Neuronal stem cell (in vitro differentiated cells): Measurements from ENCODE around the gene HAUS8.
A peak's percentile ranks its signal among the peaks of the same experiment; 100 is the strongest.

Experiments used
- DNase-seq: peaks from one replicate; pipeline ENCODE4 v3.0.0-alpha.2; 2013; ENCODE audit warnings: low spot score
- H2AFZ ChIP-seq: one replicate; pipeline ENCODE4 v1.6.1; 2013; ENCODE audit warnings: mild to moderate bottlenecking, low read length, inconsistent platforms
- H2AK5ac ChIP-seq: 2 replicates; pipeline ENCODE4 v1.6.1; 2013; ENCODE audit warnings: low read depth, mild to moderate bottlenecking, inconsistent platforms, low read length, moderate library complexity, mixed read lengths
- H2BK120ac ChIP-seq: 2 replicates; pipeline ENCODE4 v1.6.1; 2013; ENCODE audit warnings: low read depth, mild to moderate bottlenecking, inconsistent platforms, low read length, moderate library complexity, mixed read lengths
- H2BK12ac ChIP-seq: one replicate; pipeline ENCODE4 v1.6.1; 2013; ENCODE audit warnings: low read length, inconsistent platforms
- H2BK15ac ChIP-seq: 2 replicates; pipeline ENCODE4 v1.6.1; 2013; ENCODE audit warnings: mild to moderate bottlenecking, low read length, inconsistent platforms, mixed read lengths
- H2BK5ac ChIP-seq: one replicate; pipeline ENCODE4 v1.6.1; 2013; ENCODE audit warnings: inconsistent platforms, mild to moderate bottlenecking, low read length, moderate library complexity
- H3K14ac ChIP-seq: one replicate; pipeline ENCODE4 v1.6.1; 2013; ENCODE audit warnings: low read length, inconsistent platforms
- H3K18ac ChIP-seq: 2 replicates; pipeline ENCODE4 v1.6.1; 2013; ENCODE audit warnings: low read length, inconsistent platforms
- H3K23ac ChIP-seq: 2 replicates; pipeline ENCODE4 v1.6.1; 2013; ENCODE audit warnings: low read depth, mild to moderate bottlenecking, mixed read lengths, low read length, inconsistent platforms; ENCODE audit not compliant: poor library complexity
- H3K27ac ChIP-seq: replicated peaks from 3 replicates; pipeline ENCODE4 v1.5.1; 2013; ENCODE audit warnings: low read length, inconsistent platforms
- H3K27me3 ChIP-seq, 3 experiments: 2 replicates each; pipeline ENCODE4 v1.6.1; 2013; ENCODE audit warnings: low read length in 3 of 3, mild to moderate bottlenecking in 2 of 3, inconsistent platforms in 1 of 3, low read depth in 1 of 3, mixed read lengths in 1 of 3, moderate library complexity in 1 of 3; ENCODE audit not compliant: control insufficient read depth in 3 of 3, insufficient read depth in 3 of 3
- H3K36me3 ChIP-seq, 2 donors: replicated peaks in 1 of 2; 2 replicates each; pipeline ENCODE4 v1.6.1; 2013; ENCODE audit warnings: low read length in 2 of 2; ENCODE audit not compliant: control insufficient read depth in 2 of 2, insufficient read depth in 2 of 2
- H3K4ac ChIP-seq: 2 replicates; pipeline ENCODE4 v1.6.1; 2013; ENCODE audit warnings: inconsistent platforms, mild to moderate bottlenecking, low read length, moderate library complexity
- H3K4me1 ChIP-seq, 2 donors: 1 replicate in 1 of 2; 2 replicates in 1 of 2; pipeline ENCODE4 v1.6.1; 2013; ENCODE audit warnings: low read length in 2 of 2, low read depth in 1 of 2; ENCODE audit not compliant: control insufficient read depth in 2 of 2, insufficient read depth in 1 of 2
- H3K4me2 ChIP-seq: one replicate; pipeline ENCODE4 v1.6.1; 2013; ENCODE audit warnings: mild to moderate bottlenecking, low read length, inconsistent platforms; ENCODE audit not compliant: insufficient read depth, poor library complexity, severe bottlenecking
- H3K4me3 ChIP-seq, 2 donors: 2 replicates each; pipeline ENCODE4 v1.5.1; 2013; ENCODE audit warnings: low read length in 2 of 2, mild to moderate bottlenecking in 2 of 2, inconsistent platforms in 1 of 2, moderate library complexity in 1 of 2
- H3K79me1 ChIP-seq: one replicate; pipeline ENCODE4 v1.6.1; 2013; ENCODE audit warnings: low read depth, mild to moderate bottlenecking, inconsistent platforms, low read length, moderate library complexity
- H3K9ac ChIP-seq: one replicate; pipeline ENCODE4 v1.6.1; 2013; ENCODE audit warnings: mild to moderate bottlenecking, low read depth, low read length, inconsistent platforms; ENCODE audit not compliant: poor library complexity
- H3K9me3 ChIP-seq, 2 donors: replicated peaks in 1 of 2; 2 replicates each; pipeline versions ENCODE3 to v1.6.1; 2013; ENCODE audit warnings: low read length in 2 of 2, mild to moderate bottlenecking in 2 of 2, inconsistent platforms in 1 of 2, low read depth in 1 of 2, mixed read lengths in 1 of 2, moderate library complexity in 1 of 2; ENCODE audit not compliant: control insufficient read depth in 2 of 2, insufficient read depth in 1 of 2
- H4K8ac ChIP-seq: one replicate; pipeline ENCODE4 v1.6.1; 2013; ENCODE audit warnings: low read depth, mild to moderate bottlenecking, inconsistent platforms, low read length, moderate library complexity
- H4K91ac ChIP-seq: one replicate; pipeline ENCODE4 v1.6.1; 2013; ENCODE audit warnings: low read length, low read depth, mild to moderate bottlenecking, inconsistent platforms; ENCODE audit not compliant: poor library complexity
- WGBS, 2 donors: extraction: QIAGEN DNeasy Blood & Tissue Kit; methylation state at CpG; one replicate each; pipeline ENCODE4 v1.1.7; 2013; ENCODE audit warnings: missing lambda C conversion rate in 2 of 2, mixed read lengths in 1 of 2; ENCODE audit not compliant: insufficient read length in 2 of 2, insufficient replicate concordance in 1 of 2; ENCODE audit errors: extremely low coverage in 2 of 2; 5-methylcytosine and 5-hydroxymethylcytosine counted together

The HAUS8 gene

DNA sequence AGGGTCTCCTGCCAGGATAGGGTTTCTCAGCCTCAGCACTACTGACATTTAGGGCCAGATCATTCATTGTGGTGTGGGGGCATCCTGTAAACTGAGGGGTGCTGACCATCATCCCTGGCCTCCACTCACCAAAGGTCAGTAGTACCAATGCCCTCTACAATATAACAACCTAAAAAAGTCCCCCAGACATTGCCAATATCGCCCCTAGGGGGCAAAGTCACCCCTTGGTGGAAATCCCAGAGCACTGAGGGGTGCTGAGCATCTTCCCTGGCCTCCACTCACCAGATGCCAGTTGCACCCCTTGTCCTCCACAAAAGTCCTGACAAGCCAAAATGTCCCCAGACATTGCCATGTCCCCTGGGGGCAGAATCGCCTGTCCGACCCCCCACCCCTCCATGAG is 70.3 kb downstream of the HAUS8 start:
- no peaks in the 10 kb centered on the region for H3K27me3 ChIP-seq
- H2BK5ac ChIP-seq: no peak overlapping the region
- no peak overlapping the region for H3K14ac ChIP-seq
- H3K4me1 ChIP-seq: no peaks in the 10 kb centered on the region
- H4K91ac ChIP-seq: no peak overlapping the region
- H3K27ac ChIP-seq: no peak overlapping the region
- no peak overlapping the region for H2BK12ac ChIP-seq
- peaks cover 2% of the 10 kb centered on the region for H3K79me1 ChIP-seq
- H3K36me3 ChIP-seq: peaks cover 9 to 18% of the 10 kb centered on the region in 2 donors
- no peak overlapping the region for H3K23ac ChIP-seq
- no peak overlapping the region for H3K4me2 ChIP-seq
- H3K4me3 ChIP-seq: no peak overlapping the region
- no peak overlapping the region for H2BK15ac ChIP-seq
- no peak overlapping the region for H3K18ac ChIP-seq
- no peak overlapping the region for H2BK120ac ChIP-seq
- no peak for DNase-seq
- H3K9me3 ChIP-seq: no peaks in the 10 kb centered on the region
- H2AFZ ChIP-seq: no peak overlapping the region
- no peak overlapping the region for H2AK5ac ChIP-seq
- WGBS, 2 donors: no CpG with 5 or more reads among the region's 3 CpGs
- no peak overlapping the region for H3K9ac ChIP-seq
- H3K4ac ChIP-seq: no peak overlapping the region
- H4K8ac ChIP-seq: no peak overlapping the region

DNA sequence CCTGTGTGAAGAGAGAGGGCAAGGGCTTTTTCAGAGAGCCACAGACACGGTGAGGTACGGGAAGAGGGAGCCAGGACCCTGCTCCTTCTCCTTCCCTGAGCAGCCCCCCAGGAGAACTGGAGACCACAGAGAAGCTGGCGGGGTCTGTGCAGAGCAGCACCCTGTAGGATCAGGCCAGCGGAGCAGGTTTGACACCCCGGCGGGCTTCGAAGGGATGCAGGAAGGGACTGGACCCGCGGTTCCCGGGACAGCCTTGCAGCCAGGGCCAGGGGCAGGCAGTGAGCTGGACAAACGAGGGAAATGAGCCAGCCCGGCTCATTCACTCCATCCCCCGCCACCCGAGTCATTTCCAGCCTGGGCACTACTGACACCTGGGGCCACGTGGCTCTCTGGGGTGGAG is 70.9 kb downstream of the HAUS8 start:
- DNase-seq: no peak
- H3K27ac ChIP-seq: no peak overlapping the region
- H3K4me2 ChIP-seq: no peak overlapping the region
- no peak overlapping the region for H2BK120ac ChIP-seq
- no peak overlapping the region for H4K8ac ChIP-seq
- H2BK12ac ChIP-seq: no peak overlapping the region
- no peaks in the 10 kb centered on the region for H3K4me1 ChIP-seq
- no peak overlapping the region for H4K91ac ChIP-seq
- H2BK5ac ChIP-seq: no peak overlapping the region
- peak overlapping the region; percentile 85 for H3K23ac ChIP-seq
- no peak overlapping the region for H3K9ac ChIP-seq
- H2AK5ac ChIP-seq: peak overlapping the region; percentile 70
- no peaks in the 10 kb centered on the region for H3K9me3 ChIP-seq
- no peaks in the 10 kb centered on the region for H3K27me3 ChIP-seq
- H3K4me3 ChIP-seq: no peak overlapping the region
- no CpG with 5 or more reads among the region's 15 CpGs for WGBS, 2 donors
- H2BK15ac ChIP-seq: no peak overlapping the region
- peaks cover 9 to 18% of the 10 kb centered on the region in 2 donors for H3K36me3 ChIP-seq
- H3K18ac ChIP-seq: peak overlapping the region; percentile 28
- no peak overlapping the region for H3K4ac ChIP-seq
- no peak overlapping the region for H3K14ac ChIP-seq
- H2AFZ ChIP-seq: no peak overlapping the region
- peaks cover 2% of the 10 kb centered on the region for H3K79me1 ChIP-seq

DNA sequence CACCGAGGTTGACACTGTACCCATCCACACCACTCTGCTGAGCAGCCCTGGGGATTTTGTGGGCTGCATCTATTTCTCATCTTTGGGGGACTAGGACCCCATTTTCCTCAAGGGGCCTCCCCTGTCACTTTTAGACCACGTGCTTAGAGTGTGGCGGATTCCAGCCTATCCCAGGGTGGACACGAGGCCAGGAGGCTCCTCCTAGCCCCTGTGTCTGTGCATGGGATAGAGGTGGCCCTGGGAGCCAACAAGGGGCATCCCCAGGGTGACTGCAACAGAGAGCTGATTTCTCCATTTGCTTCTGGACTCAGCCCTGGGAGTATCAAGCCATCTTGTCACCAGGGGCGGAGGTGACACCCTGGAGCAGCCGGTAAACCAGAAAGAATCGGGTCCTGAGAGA is 72.8 kb downstream of the HAUS8 start:
- no peak overlapping the region for H2BK12ac ChIP-seq
- no peak overlapping the region for H3K27ac ChIP-seq
- H3K79me1 ChIP-seq: peaks cover 2% of the 10 kb centered on the region
- no peak overlapping the region for H2BK120ac ChIP-seq
- peak overlapping the region; percentile 18 for H3K23ac ChIP-seq
- H2AFZ ChIP-seq: no peak overlapping the region
- H4K8ac ChIP-seq: no peak overlapping the region
- no peak for DNase-seq
- peaks cover 5 to 6% of the 10 kb centered on the region in 2 donors for H3K9me3 ChIP-seq
- no peak overlapping the region for H4K91ac ChIP-seq
- no peak overlapping the region for H2BK5ac ChIP-seq
- no peaks in the 10 kb centered on the region for H3K27me3 ChIP-seq
- no peak overlapping the region for H3K18ac ChIP-seq
- no peaks in the 10 kb centered on the region for H3K4me1 ChIP-seq
- no CpG with 5 or more reads among the region's 7 CpGs for WGBS, 2 donors
- H2AK5ac ChIP-seq: no peak overlapping the region
- H3K36me3 ChIP-seq: peaks cover 14 to 17% of the 10 kb centered on the region in 2 donors
- no peak overlapping the region for H2BK15ac ChIP-seq
- no peak overlapping the region for H3K9ac ChIP-seq
- H3K4me3 ChIP-seq: no peak overlapping the region
- no peak overlapping the region for H3K4ac ChIP-seq
- H3K4me2 ChIP-seq: no peak overlapping the region
- no peak overlapping the region for H3K14ac ChIP-seq

DNA sequence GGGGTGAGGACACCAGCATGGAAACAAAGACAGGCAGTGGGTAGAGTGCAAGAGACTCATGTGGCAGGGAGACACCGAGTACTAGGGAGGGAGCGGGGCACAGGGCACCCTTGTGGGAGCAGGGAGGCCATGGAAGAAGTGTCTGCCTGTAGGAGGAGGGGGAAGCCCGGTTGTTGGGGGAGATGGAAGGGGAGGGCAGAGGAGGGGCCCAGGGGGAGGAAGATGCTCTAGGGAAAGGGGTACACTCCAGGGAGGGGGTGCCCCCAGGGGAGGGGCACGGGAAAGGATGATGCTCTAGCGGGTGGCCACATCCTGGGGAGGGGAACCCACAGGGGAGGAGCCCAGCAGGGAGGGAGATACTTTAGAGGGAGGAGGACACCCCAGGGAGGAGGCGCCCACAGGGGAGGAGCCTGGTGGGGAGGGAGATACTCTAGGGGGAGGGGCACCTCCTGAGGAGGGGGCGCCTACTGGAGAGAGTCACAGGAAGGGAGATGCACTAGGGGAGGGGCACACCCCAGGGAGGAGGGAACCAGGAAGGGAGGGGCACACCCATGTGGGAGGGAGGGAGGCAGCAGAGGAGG is 73.6 kb downstream of the HAUS8 start:
- Histone ChIP-seq H3K4me2 (no peak overlapping the region), H2BK12ac (no peak overlapping the region), H3K18ac (peak overlapping the region; percentile 17), H2BK15ac (no peak overlapping the region), H3K27ac (no peak overlapping the region), H3K36me3 (peaks cover 17% of the 10 kb centered on the region in 2 donors), H3K14ac (peak overlapping the region; percentile 82), H3K4ac (no peak overlapping the region), H3K9ac (no peak overlapping the region), H2AK5ac (no peak overlapping the region), H3K23ac (peak overlapping the region; percentile 18), H4K91ac (no peak overlapping the region), H2BK120ac (no peak overlapping the region), H2AFZ (no peak overlapping the region), H3K79me1 (peaks cover 2% of the 10 kb centered on the region), H3K9me3 (peaks cover 5 to 6% of the 10 kb centered on the region in 2 donors), H3K4me1 (no peaks in the 10 kb centered on the region), H3K27me3 (no peaks in the 10 kb centered on the region), H2BK5ac (no peak overlapping the region), H4K8ac (no peak overlapping the region), H3K4me3 (no peak overlapping the region)
- WGBS, 2 donors: no CpG with 5 or more reads among the region's 7 CpGs
- no peak for DNase-seq
